Right lung (tissue), 5 donors: Measurements from ENCODE around the gene DUSP7. TPM values are rescaled to one million over a fixed set of nuclear protein-coding genes. Genes with fewer than 3 reads are reported as not detected.
"Not testable (repeated sequence)": the region's sequence is repeated elsewhere in the genome, so short reads cannot be mapped to it uniquely, and the experiment has no call there.

Experiments
- DNase-seq, 2 donors: peaks; one replicate each; pipeline ENCODE4 v3.0.0-alpha.2; 2013
- polyA plus RNA-seq, 5 donors: library from polyadenylated mRNA; unstranded; fragments of 120-200 nt; gene quantifications; one replicate each; pipeline versions ENCODE4 v1.2.1 to v1.2.3, GENCODE V29; 2013; ENCODE audit warnings: inconsistent platforms in 1 of 5, low replicate concordance in 1 of 5; ENCODE audit not compliant: insufficient read length in 5 of 5, insufficient read depth in 1 of 5

Gene DUSP7
- polyA plus RNA-seq, 5 donors = 17.4 to 24.2 (median 22.2) TPM

GRCh38 chr3:52053307-52054304, 2.8 kb downstream of the DUSP7 start:
- DNase-seq = no peak

- peak in 1 of 2 donors; percentile 54 for DNase-seq
Measured at GRCh38 chr3:52052831-52053306, 3.5 kb downstream of the DUSP7 start.

GRCh38 chr3:52051444-52051843, 4.9 kb downstream of the DUSP7 start:
- DNase-seq = no peak

GRCh38 chr3:52050571-52050970, 5.8 kb downstream of the DUSP7 start:
- no peak for DNase-seq

GRCh38 chr3:52049503-52049902, 6.9 kb downstream of the DUSP7 start:
- no peak for DNase-seq

- no peak for DNase-seq
Measured at GRCh38 chr3:52047295-52047960, 8.9 kb downstream of the DUSP7 start.

- DNase-seq = no peak
Measured at GRCh38 chr3:52046902-52047239, 9.5 kb downstream of the DUSP7 start.

- DNase-seq = no peak
Measured at GRCh38 chr3:52046186-52046901, 10.0 kb downstream of the DUSP7 start.

- no peak for DNase-seq
Measured at GRCh38 chr3:52044869-52045619, 11.3 kb downstream of the DUSP7 start.

- no peak for DNase-seq
Measured at GRCh38 chr3:52043750-52044149, 12.6 kb downstream of the DUSP7 start.

GRCh38 chr3:52043039-52043438, 13.3 kb downstream of the DUSP7 start:
- not testable (repeated sequence) for DNase-seq

GRCh38 chr3:52041118-52041731, 15.1 kb downstream of the DUSP7 start:
- no peak for DNase-seq

- no peak for DNase-seq
Measured at GRCh38 chr3:52040600-52040999, 15.8 kb downstream of the DUSP7 start.

GRCh38 chr3:52039846-52040245, 16.5 kb downstream of the DUSP7 start:
- peak; percentile 84 to 86 for DNase-seq

GRCh38 chr3:52039426-52039825, 16.9 kb downstream of the DUSP7 start:
- no peak for DNase-seq

GRCh38 chr3:52038227-52038626, 18.1 kb downstream of the DUSP7 start:
- DNase-seq = no peak

- no peak for DNase-seq
Measured at GRCh38 chr3:52037291-52037690, 19.1 kb downstream of the DUSP7 start.

- DNase-seq = no peak
Measured at GRCh38 chr3:52036829-52037228, 19.5 kb downstream of the DUSP7 start.

- DNase-seq = no peak
Measured at GRCh38 chr3:52036222-52036694, 20.1 kb downstream of the DUSP7 start.

GRCh38 chr3:52034651-52035050, 21.7 kb downstream of the DUSP7 start:
- DNase-seq = no peak

GRCh38 chr3:52034212-52034611, 22.2 kb downstream of the DUSP7 start:
- no peak for DNase-seq
